Activated B cell treated with CpG ODN at 0.5 μM for 24 hours (primary cell): ENCODE measurements around the gene CLPSL2. TPM values are rescaled to one million over a fixed set of nuclear protein-coding genes. Genes with fewer than 3 reads are reported as not detected.
A peak's percentile ranks its signal among the peaks of the same experiment; 100 is the strongest.

ENCODE experiments used
- ATAC-seq: fragments of 200-7000 bp; cut with Tn5 transposase; one replicate; pipeline ENCODE4 v1.10.0; 2021; ENCODE audit warnings: low read depth, mild to moderate bottlenecking, moderate library complexity
- CTCF ChIA-PET: fragments of 350-600 bp; sonication (Branson Sonifier 250); formaldehyde crosslinking; loops from one replicate; lab custom pipeline; 2021; ENCODE audit warnings: antibody characterized with exemption; lab: Charles Lee
- POLR2A ChIA-PET: fragments of 350-600 bp; sonication (Branson Sonifier 250); formaldehyde crosslinking; loops from one replicate; lab custom pipeline; 2021; ENCODE audit warnings: antibody characterized with exemption; lab: Charles Lee
- DNase-seq: peaks from one replicate; pipeline ENCODE4 v3.0.0; 2022
- H3K27ac Mint-ChIP-seq: one replicate; pipeline ENCODE4 v1.8.0; 2020; ENCODE audit warnings: mixed read lengths
- H3K27me3 Mint-ChIP-seq: one replicate; pipeline ENCODE4 v1.8.0; 2021; ENCODE audit warnings: mixed read lengths
- H3K36me3 Mint-ChIP-seq: one replicate; pipeline ENCODE4 v1.8.0; 2021; ENCODE audit warnings: low read depth, mixed read lengths
- H3K4me1 Mint-ChIP-seq: one replicate; pipeline ENCODE4 v1.8.0; 2021; ENCODE audit warnings: mixed read lengths
- H3K4me3 Mint-ChIP-seq: one replicate; pipeline ENCODE4 v1.8.0; 2020; ENCODE audit warnings: mild to moderate bottlenecking, mixed read lengths
- H3K9me3 Mint-ChIP-seq: one replicate; pipeline ENCODE4 v1.8.0; 2020; ENCODE audit warnings: mixed read lengths
- CTCF ChIP-seq: fragments of 200-600 bp; IDR thresholded peaks from one replicate; pipeline ENCODE4 v1.8.0; 2022; ENCODE audit warnings: antibody characterized with exemption, mild to moderate bottlenecking
- intact Hi-C: fragments of 100-400 bp; cut with micrococcal nuclease; formaldehyde crosslinking; loops from one replicate; pipeline ENCODE4 v1.15.1; 2024
- total RNA-seq: library from RNA; stranded (reverse); gene quantifications from 2 replicates; pipeline ENCODE4 v1.2.3, GENCODE V29; 2022

CLPSL2 gene
- total RNA-seq, 1 donor from 2014 or later = not detected

- CTCF ChIA-PET = no interaction called here
- no peak for ATAC-seq
- Mint-ChIP-seq H3K9me3 (no peaks in the 10 kb centered on the region), H3K27ac (no peak overlapping the region), H3K27me3 (peaks cover 20% of the 10 kb centered on the region), H3K36me3 (no peaks in the 10 kb centered on the region), H3K4me1 (peaks cover 26% of the 10 kb centered on the region), H3K4me3 (no peak overlapping the region)
- no peak for DNase-seq
- POLR2A ChIA-PET = no interaction called here
- no peak for TF ChIP-seq CTCF
- intact Hi-C loops = no loop called here
These were observed 10.7 kb upstream of the CLPSL2 start for GRCh38 chr6:35765739-35766138.

GRCh38 chr6:35769211-35769610 lies 7.2 kb upstream of the CLPSL2 start:
- H3K36me3 Mint-ChIP-seq = no peaks in the 10 kb centered on the region
- TF ChIP-seq CTCF = no peak
- peaks cover 3% of the 10 kb centered on the region for H3K27me3 Mint-ChIP-seq
- no peaks in the 10 kb centered on the region for H3K9me3 Mint-ChIP-seq
- ChIA-PET POLR2A (no interaction called here), CTCF (interaction anchor here (0.8 kb wide), 1 partner anchor 32 kb away, joined by 3 read pairs; no protein-coding TSS in a partner anchor)
- peaks cover 32% of the 10 kb centered on the region for H3K4me1 Mint-ChIP-seq
- H3K27ac Mint-ChIP-seq = no peak overlapping the region
- no peak overlapping the region for H3K4me3 Mint-ChIP-seq
- intact Hi-C loops = no loop called here
- DNase-seq = no peak
- no peak for ATAC-seq

GRCh38 chr6:35771343-35771627 lies 5.1 kb upstream of the CLPSL2 start:
- CTCF ChIA-PET = no interaction called here
- DNase-seq = no peak
- H3K4me3 Mint-ChIP-seq = peak overlapping the region; percentile 74
- H3K9me3 Mint-ChIP-seq = no peaks in the 10 kb centered on the region
- H3K36me3 Mint-ChIP-seq = no peaks in the 10 kb centered on the region
- POLR2A ChIA-PET = no interaction called here
- no peaks in the 10 kb centered on the region for H3K27me3 Mint-ChIP-seq
- TF ChIP-seq CTCF = no peak
- peak overlapping the region; percentile 95 for H3K27ac Mint-ChIP-seq
- peaks cover 30% of the 10 kb centered on the region for H3K4me1 Mint-ChIP-seq
- ATAC-seq = no peak
- intact Hi-C loops = no loop called here

GRCh38 chr6:35774116-35774794 lies 2.1 kb upstream of the CLPSL2 start:
- Mint-ChIP-seq H3K9me3 (no peaks in the 10 kb centered on the region), H3K4me1 (peaks cover 40% of the 10 kb centered on the region), H3K36me3 (no peaks in the 10 kb centered on the region), H3K27me3 (peaks cover 1% of the 10 kb centered on the region), H3K4me3 (no peak overlapping the region), H3K27ac (no peak overlapping the region)
- intact Hi-C loops = no loop called here
- DNase-seq (no peak), ATAC-seq (no peak)
- ChIA-PET CTCF (no interaction called here), POLR2A (interaction anchor here (0.7 kb wide), 1 partner anchor 121 kb away, joined by 6 read pairs; no protein-coding TSS in a partner anchor)
- no peak for TF ChIP-seq CTCF

GRCh38 chr6:35775031-35775430 lies 1.4 kb upstream of the CLPSL2 start:
- peaks cover 35% of the 10 kb centered on the region for H3K4me1 Mint-ChIP-seq
- no peak for TF ChIP-seq CTCF
- peaks cover 1% of the 10 kb centered on the region for H3K27me3 Mint-ChIP-seq
- ATAC-seq (no peak), DNase-seq (no peak)
- H3K27ac Mint-ChIP-seq = no peak overlapping the region
- CTCF ChIA-PET = no interaction called here
- intact Hi-C loops = no loop called here
- POLR2A ChIA-PET = interaction anchor here (0.7 kb wide), 1 partner anchor 120 kb away, joined by 6 read pairs; no protein-coding TSS in a partner anchor
- H3K36me3 Mint-ChIP-seq = no peaks in the 10 kb centered on the region
- no peaks in the 10 kb centered on the region for H3K9me3 Mint-ChIP-seq
- H3K4me3 Mint-ChIP-seq = no peak overlapping the region
